NT2/D1 (cell line): ENCODE measurements around the gene RCVRN.

Experiments used
- SUZ12 ChIP-seq: IDR thresholded peaks from 2 replicates; pipeline ENCODE4 v1.6.1; 2011; ENCODE audit not compliant: insufficient read length, insufficient read depth; ENCODE audit errors: extremely low read depth
- YY1 ChIP-seq: IDR thresholded peaks from 2 replicates; pipeline ENCODE4 v1.6.1; 2011; ENCODE audit not compliant: insufficient read length, insufficient read depth

DNA sequence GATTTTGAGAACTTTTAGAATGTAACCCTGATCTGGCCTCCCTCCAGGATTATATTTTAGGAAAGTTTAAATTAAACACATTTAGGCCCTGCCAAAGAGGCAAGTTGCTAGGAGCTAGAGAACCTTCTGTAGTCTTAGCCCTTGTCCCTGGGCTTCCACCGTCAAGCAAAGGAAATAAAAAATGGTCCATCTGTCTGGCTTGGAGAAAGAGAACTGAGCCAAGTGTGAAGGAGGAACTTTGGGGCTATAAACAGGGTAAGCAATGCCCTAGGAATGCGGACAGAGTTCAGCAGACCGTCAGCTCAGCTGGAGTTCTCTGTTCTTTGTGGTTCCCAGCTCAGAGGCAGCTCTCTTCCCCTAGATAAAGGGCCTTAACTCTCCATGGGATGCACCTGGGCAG is 29.6 kb downstream of the RCVRN start:
- TF ChIP-seq YY1 = no peak
- TF ChIP-seq SUZ12 = no peak
